H9 (cell line): Measurements from ENCODE around the gene NAA50. TPM values are rescaled to one million over a fixed set of nuclear protein-coding genes. Genes with fewer than 3 reads are reported as not detected.
A peak's percentile ranks its signal among the peaks of the same experiment; 100 is the strongest.

Experiments used
- DNase-seq: peaks from one replicate; pipeline ENCODE4 v3.0.0-alpha.2; 2017
- H2AFZ ChIP-seq: one replicate; pipeline ENCODE4 v1.6.1; 2013; ENCODE audit warnings: mild to moderate bottlenecking, low read length, control low read depth, moderate library complexity
- H2AK5ac ChIP-seq: 2 replicates; pipeline ENCODE4 v1.6.1; 2013; ENCODE audit warnings: low read length, control low read depth, mixed read lengths; ENCODE audit not compliant: insufficient read length
- H2BK120ac ChIP-seq: one replicate; pipeline ENCODE4 v1.6.1; 2013; ENCODE audit warnings: low read depth, mild to moderate bottlenecking, low read length, control low read depth, inconsistent platforms; ENCODE audit not compliant: poor library complexity, severe bottlenecking
- H2BK12ac ChIP-seq: 2 replicates; pipeline ENCODE4 v1.6.1; 2013; ENCODE audit warnings: low read length, control low read depth, mixed read lengths, low read depth; ENCODE audit not compliant: insufficient read length
- H2BK15ac ChIP-seq: 2 replicates; pipeline ENCODE4 v1.6.1; 2013; ENCODE audit warnings: low read depth, low read length, control low read depth
- H2BK20ac ChIP-seq: one replicate; pipeline ENCODE4 v1.6.1; 2013; ENCODE audit warnings: low read depth, mild to moderate bottlenecking, low read length, control low read depth, inconsistent platforms; ENCODE audit not compliant: poor library complexity, severe bottlenecking
- H2BK5ac ChIP-seq: 2 replicates; pipeline ENCODE4 v1.6.1; 2013; ENCODE audit warnings: low read length, control low read depth, mixed read lengths; ENCODE audit not compliant: insufficient read length
- H3K14ac ChIP-seq: 2 replicates; pipeline ENCODE4 v1.6.1; 2013; ENCODE audit warnings: low read length, control low read depth; ENCODE audit not compliant: insufficient read depth
- H3K18ac ChIP-seq: 2 replicates; pipeline ENCODE4 v1.6.1; 2013; ENCODE audit warnings: low read depth, mild to moderate bottlenecking, mixed read lengths, low read length, control low read depth; ENCODE audit not compliant: insufficient read length
- H3K23ac ChIP-seq: 2 replicates; pipeline ENCODE4 v1.6.1; 2013; ENCODE audit warnings: low read length, control low read depth, mixed read lengths, low read depth; ENCODE audit not compliant: insufficient read length
- H3K23me2 ChIP-seq: 2 replicates; pipeline ENCODE4 v1.6.1; 2013; ENCODE audit warnings: low read depth, mild to moderate bottlenecking, mixed read lengths, low read length, control low read depth; ENCODE audit not compliant: insufficient read length, poor library complexity, severe bottlenecking
- H3K27ac ChIP-seq: 2 replicates; pipeline ENCODE4 v1.5.1; 2013; ENCODE audit warnings: low read length, control low read depth, mixed read lengths, low read depth; ENCODE audit not compliant: insufficient read length
- H3K27me3 ChIP-seq: 2 replicates; pipeline ENCODE4 v1.6.1; 2013; ENCODE audit warnings: low read length, control low read depth, inconsistent platforms; ENCODE audit not compliant: insufficient read depth
- H3K4ac ChIP-seq: 2 replicates; pipeline ENCODE4 v1.6.1; 2013; ENCODE audit warnings: low read depth, mild to moderate bottlenecking, control low read depth, inconsistent platforms, low read length, moderate library complexity
- H3K4me1 ChIP-seq: 2 replicates; pipeline ENCODE4 v1.6.1; 2013; ENCODE audit warnings: low read length, control low read depth, inconsistent platforms; ENCODE audit not compliant: insufficient read depth
- H3K4me2 ChIP-seq: 2 replicates; pipeline ENCODE4 v1.6.1; 2013; ENCODE audit warnings: low read length, control low read depth, mixed read lengths; ENCODE audit not compliant: insufficient read length, insufficient read depth
- H3K56ac ChIP-seq: 2 replicates; pipeline ENCODE4 v1.6.1; 2013; ENCODE audit warnings: low read depth, mild to moderate bottlenecking, mixed read lengths, low read length, control low read depth; ENCODE audit not compliant: insufficient read length
- H3K79me1 ChIP-seq: 2 replicates; pipeline ENCODE4 v1.6.1; 2013; ENCODE audit warnings: low read depth, mild to moderate bottlenecking, moderate library complexity, low read length, control low read depth, inconsistent platforms; ENCODE audit not compliant: insufficient read depth, poor library complexity, severe bottlenecking
- H3K79me2 ChIP-seq: 2 replicates; pipeline ENCODE4 v1.6.1; 2013; ENCODE audit warnings: low read length, control low read depth, inconsistent platforms; ENCODE audit not compliant: insufficient read depth
- H3K9ac ChIP-seq: 2 replicates; pipeline ENCODE4 v1.6.1; 2013; ENCODE audit warnings: low read length, control low read depth, mixed read lengths; ENCODE audit not compliant: insufficient read length; ENCODE audit errors: extremely low read depth
- H3K9me3 ChIP-seq: one replicate; pipeline ENCODE4 v1.6.1; 2013; ENCODE audit warnings: low read depth, low read length, inconsistent platforms; ENCODE audit not compliant: control insufficient read depth
- H3T11ph ChIP-seq: one replicate; pipeline ENCODE4 v1.6.1; 2013; ENCODE audit warnings: mild to moderate bottlenecking, low read length, control low read depth, inconsistent platforms
- H4K20me1 ChIP-seq: one replicate; pipeline ENCODE4 v1.6.1; 2013; ENCODE audit not compliant: control insufficient read depth, insufficient read length, insufficient read depth
- H4K5ac ChIP-seq: 2 replicates; pipeline ENCODE4 v1.6.1; 2013; ENCODE audit warnings: low read depth, mild to moderate bottlenecking, mixed read lengths, low read length, control low read depth; ENCODE audit not compliant: insufficient read length
- H4K8ac ChIP-seq: replicated peaks from 2 replicates; pipeline ENCODE4 v1.6.1; 2013; ENCODE audit warnings: low read length, control low read depth, mixed read lengths, low read depth; ENCODE audit not compliant: insufficient read length
- H4K91ac ChIP-seq: 2 replicates; pipeline ENCODE4 v1.6.1; 2013; ENCODE audit warnings: low read depth, mild to moderate bottlenecking, moderate library complexity, mixed read lengths, low read length, control low read depth; ENCODE audit not compliant: insufficient read length
- H3K27ac Mint-ChIP-seq, 3 experiments: 2 replicates in 2 of 3; 3 replicates in 1 of 3; pipeline ENCODE4 v1.8.0; 2020 to 2021; ENCODE audit warnings: mixed read lengths in 3 of 3, mild to moderate bottlenecking in 1 of 3, moderate library complexity in 1 of 3
- H3K27me3 Mint-ChIP-seq: 2 replicates; pipeline ENCODE4 v1.8.0; 2021; ENCODE audit warnings: low read depth, mild to moderate bottlenecking, moderate library complexity, mixed read lengths
- H3K36me3 Mint-ChIP-seq, 3 experiments: 2 replicates in 2 of 3; 3 replicates in 1 of 3; pipeline ENCODE4 v1.8.0; 2020 to 2021; ENCODE audit warnings: low read depth in 3 of 3, mixed read lengths in 3 of 3; ENCODE audit not compliant: insufficient read depth in 1 of 3
- H3K4me1 Mint-ChIP-seq, 2 experiments: 2 replicates each; pipeline ENCODE4 v1.8.0; 2020; ENCODE audit warnings: mixed read lengths in 2 of 2
- H3K4me3 Mint-ChIP-seq, 2 experiments: 2 replicates in 1 of 2; 3 replicates in 1 of 2; pipeline ENCODE4 v1.8.0; 2020 to 2021; ENCODE audit warnings: mild to moderate bottlenecking in 2 of 2, mixed read lengths in 2 of 2, moderate library complexity in 1 of 2
- H3K9me3 Mint-ChIP-seq, 2 experiments: 2 replicates in 1 of 2; 3 replicates in 1 of 2; pipeline ENCODE4 v1.8.0; 2020; ENCODE audit warnings: mild to moderate bottlenecking in 2 of 2, mixed read lengths in 2 of 2, moderate library complexity in 1 of 2
- WGBS: extraction: QIAGEN DNeasy Blood & Tissue Kit; methylation state at CpG from one replicate; pipeline ENCODE4 v1.1.7; 2013; ENCODE audit warnings: missing lambda C conversion rate, low lambda C conversion rate, mixed read lengths; ENCODE audit not compliant: insufficient read length; ENCODE audit errors: extremely low coverage; 5-methylcytosine and 5-hydroxymethylcytosine counted together
- total RNA-seq: library from RNA; stranded (reverse); gene quantifications from 2 replicates; pipeline ENCODE4 v1.2.1, GENCODE V29; 2021
- TF ChIP-seq, protein P1 (sequence below): fragments of 200-600 bp; sonication (generic); conservative IDR thresholded peaks from 3 replicates; pipeline ENCODE4 v1.8.0; 2021; ENCODE audit warnings: antibody characterized with exemption, mild to moderate bottlenecking

The NAA50 gene
- total RNA-seq, 1 experiment from 2014 or later: 216 TPM

GRCh38 chr3:113668015-113668414 is 78.0 kb downstream of the NAA50 start:
- DNase-seq: no peak
- Histone ChIP-seq H2AK5ac (no peak overlapping the region), H3T11ph (no peak overlapping the region), H4K20me1 (no peaks in the 10 kb centered on the region), H3K4ac (no peak overlapping the region), H2BK120ac (no peak overlapping the region), H2BK12ac (no peak overlapping the region), H3K79me1 (no peaks in the 10 kb centered on the region), H2BK5ac (no peak overlapping the region), H3K18ac (no peak overlapping the region), H2BK20ac (no peak overlapping the region), H3K23ac (no peak overlapping the region), H3K27ac (no peak overlapping the region), H4K8ac (no peak overlapping the region), H3K79me2 (no peaks in the 10 kb centered on the region), H2BK15ac (no peak overlapping the region), H3K56ac (no peak overlapping the region), H3K23me2 (no peaks in the 10 kb centered on the region), H3K9me3 (no peaks in the 10 kb centered on the region), H4K91ac (no peak overlapping the region), H4K5ac (no peak overlapping the region), H2AFZ (no peak overlapping the region), H3K4me2 (no peak overlapping the region), H3K9ac (peak overlapping the region; percentile 11), H3K14ac (no peak overlapping the region), H3K27me3 (no peaks in the 10 kb centered on the region), H3K4me1 (no peaks in the 10 kb centered on the region)
- Mint-ChIP-seq H3K27me3 (no peaks in the 10 kb centered on the region), H3K27ac (peak overlapping the region in 1 of 3 experiments; percentile 25; a peak in 3 of 7 replicates), H3K9me3 (no peaks in the 10 kb centered on the region), H3K36me3 (no peaks in the 10 kb centered on the region; a peak in 1 of 7 replicates), H3K4me3 (no peak overlapping the region), H3K4me1 (peaks cover 15 to 18% of the 10 kb centered on the region in 2 experiments)
- TF ChIP-seq, protein P1, sequence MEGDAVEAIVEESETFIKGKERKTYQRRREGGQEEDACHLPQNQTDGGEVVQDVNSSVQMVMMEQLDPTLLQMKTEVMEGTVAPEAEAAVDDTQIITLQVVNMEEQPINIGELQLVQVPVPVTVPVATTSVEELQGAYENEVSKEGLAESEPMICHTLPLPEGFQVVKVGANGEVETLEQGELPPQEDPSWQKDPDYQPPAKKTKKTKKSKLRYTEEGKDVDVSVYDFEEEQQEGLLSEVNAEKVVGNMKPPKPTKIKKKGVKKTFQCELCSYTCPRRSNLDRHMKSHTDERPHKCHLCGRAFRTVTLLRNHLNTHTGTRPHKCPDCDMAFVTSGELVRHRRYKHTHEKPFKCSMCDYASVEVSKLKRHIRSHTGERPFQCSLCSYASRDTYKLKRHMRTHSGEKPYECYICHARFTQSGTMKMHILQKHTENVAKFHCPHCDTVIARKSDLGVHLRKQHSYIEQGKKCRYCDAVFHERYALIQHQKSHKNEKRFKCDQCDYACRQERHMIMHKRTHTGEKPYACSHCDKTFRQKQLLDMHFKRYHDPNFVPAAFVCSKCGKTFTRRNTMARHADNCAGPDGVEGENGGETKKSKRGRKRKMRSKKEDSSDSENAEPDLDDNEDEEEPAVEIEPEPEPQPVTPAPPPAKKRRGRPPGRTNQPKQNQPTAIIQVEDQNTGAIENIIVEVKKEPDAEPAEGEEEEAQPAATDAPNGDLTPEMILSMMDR: no peak
- WGBS: no CpG with 5 or more reads among the region's 4 CpGs

Other genes starting within 250 kb of the NAA50 start
- 14.6 and 15.3 TPM in 2 replicates for gene SPICE1, start 231.1 kb downstream of the NAA50 start, total RNA-seq
- not detected in 2 replicates for gene SIDT1, start 213.7 kb downstream of the NAA50 start, total RNA-seq
- 12.0 and 13.8 TPM in 2 replicates for gene USF3, start 49.6 kb downstream of the NAA50 start, total RNA-seq
- 73.4 and 80.4 TPM in 2 replicates for gene ATP6V1A, start 786 bp upstream of the NAA50 start, total RNA-seq
- gene GRAMD1C, start 92.5 kb upstream of the NAA50 start, total RNA-seq: 1.8 TPM in 2 replicates
- 25.0 and 25.2 TPM in 2 replicates for gene ZDHHC23, start 201.8 kb upstream of the NAA50 start, total RNA-seq